ENCODE data around the gene DAPK1. TPM values are rescaled to one million over a fixed set of nuclear protein-coding genes. Genes with fewer than 3 reads are reported as not detected.

Gene DAPK1
- polyA plus RNA-seq, 2 of the 4 experiments (the other 2 are of a cell fraction), result 55.2 to 67.2 TPM

DNA sequence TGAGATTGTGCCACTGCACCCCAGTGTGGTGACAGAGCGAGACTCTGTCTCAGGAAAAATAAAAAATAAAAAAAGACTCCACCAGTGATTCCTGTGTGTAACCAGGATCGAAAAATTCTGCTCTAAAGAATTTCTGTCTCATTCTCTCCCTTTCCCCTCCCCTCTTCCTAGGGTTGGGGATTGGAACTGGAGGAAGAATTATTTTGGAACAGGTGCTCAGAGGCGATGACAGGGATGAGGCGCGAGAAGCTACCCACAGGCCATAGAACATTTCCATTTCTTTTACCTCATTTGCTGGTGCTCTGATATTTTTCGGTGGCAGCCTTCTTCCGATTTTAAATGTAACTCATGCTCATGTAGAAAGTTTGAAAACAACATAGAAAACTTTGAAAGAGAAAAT, 80.1 kb downstream of the DAPK1 start:
- no peak for ATAC-seq
- no peak for DNase-seq (ENCODE audit: low read depth in 1 of 2, low spot score in 1 of 2)
- ChIA-PET POLR2A (no interaction called here), CTCF (interaction anchor here (0.9 kb wide), 1 partner anchor 85 kb away, joined by 3 read pairs; no protein-coding TSS in a partner anchor)
- Histone ChIP-seq H3K4me3 (no peak overlapping the region), H3K4me2 (no peak overlapping the region), H3K9me3 (no peaks in the 10 kb centered on the region), H3K27ac (no peak overlapping the region), H3K4me1 (peaks cover 24% of the 10 kb centered on the region)
- no peak for TF ChIP-seq BHLHE40 (IDR thresholded peaks at IDR 0.05; ENCODE audit: low read depth, low read length)
- TF ChIP-seq, protein P1, sequence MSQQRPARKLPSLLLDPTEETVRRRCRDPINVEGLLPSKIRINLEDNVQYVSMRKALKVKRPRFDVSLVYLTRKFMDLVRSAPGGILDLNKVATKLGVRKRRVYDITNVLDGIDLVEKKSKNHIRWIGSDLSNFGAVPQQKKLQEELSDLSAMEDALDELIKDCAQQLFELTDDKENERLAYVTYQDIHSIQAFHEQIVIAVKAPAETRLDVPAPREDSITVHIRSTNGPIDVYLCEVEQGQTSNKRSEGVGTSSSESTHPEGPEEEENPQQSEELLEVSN (IDR thresholded peaks at IDR 0.05; ENCODE audit: borderline replicate concordance, low read depth), result no peak
- TF ChIP-seq RFX5 (IDR thresholded peaks at IDR 0.05), result no peak
- TF ChIP-seq, protein P2, sequence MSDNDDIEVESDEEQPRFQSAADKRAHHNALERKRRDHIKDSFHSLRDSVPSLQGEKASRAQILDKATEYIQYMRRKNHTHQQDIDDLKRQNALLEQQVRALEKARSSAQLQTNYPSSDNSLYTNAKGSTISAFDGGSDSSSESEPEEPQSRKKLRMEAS (IDR thresholded peaks at IDR 0.05), result no peak
- no peak for TF ChIP-seq CHD4 (IDR thresholded peaks at IDR 0.05; ENCODE audit: borderline replicate concordance)
- no peak for FAIRE-seq
- 94% methylated on average over 7 of the region's 7 CpGs for WGBS (ENCODE audit: missing lambda C conversion rate)

DNA sequence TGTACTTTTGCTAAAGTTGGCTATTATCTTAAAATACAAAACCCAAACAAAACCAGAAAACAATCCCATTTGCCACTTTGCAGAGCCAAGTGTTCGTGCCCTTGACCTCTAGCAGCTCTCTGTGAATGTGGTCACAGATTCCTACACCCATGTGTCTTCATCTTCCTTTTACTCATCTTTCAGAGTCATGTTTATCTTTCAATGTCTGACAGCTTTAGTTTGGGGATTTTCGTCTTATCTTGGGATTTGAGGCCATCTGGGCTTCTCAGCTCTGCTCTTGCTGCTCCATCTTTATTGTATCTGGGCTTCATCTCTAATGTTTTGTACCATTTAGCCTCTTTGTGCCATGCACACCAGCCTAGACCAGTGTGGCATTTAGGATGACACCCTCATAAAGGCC, 81.0 kb downstream of the DAPK1 start:
- Histone ChIP-seq H3K4me3 (no peak overlapping the region), H3K27ac (no peak overlapping the region), H3K9me3 (no peaks in the 10 kb centered on the region), H3K4me1 (peaks cover 21% of the 10 kb centered on the region), H3K4me2 (no peak overlapping the region)
- no peak for DNase-seq (ENCODE audit: low read depth in 1 of 2, low spot score in 1 of 2)
- ChIA-PET CTCF (no interaction called here), POLR2A (no interaction called here)
- FAIRE-seq, result no peak
- TF ChIP-seq, protein P3, sequence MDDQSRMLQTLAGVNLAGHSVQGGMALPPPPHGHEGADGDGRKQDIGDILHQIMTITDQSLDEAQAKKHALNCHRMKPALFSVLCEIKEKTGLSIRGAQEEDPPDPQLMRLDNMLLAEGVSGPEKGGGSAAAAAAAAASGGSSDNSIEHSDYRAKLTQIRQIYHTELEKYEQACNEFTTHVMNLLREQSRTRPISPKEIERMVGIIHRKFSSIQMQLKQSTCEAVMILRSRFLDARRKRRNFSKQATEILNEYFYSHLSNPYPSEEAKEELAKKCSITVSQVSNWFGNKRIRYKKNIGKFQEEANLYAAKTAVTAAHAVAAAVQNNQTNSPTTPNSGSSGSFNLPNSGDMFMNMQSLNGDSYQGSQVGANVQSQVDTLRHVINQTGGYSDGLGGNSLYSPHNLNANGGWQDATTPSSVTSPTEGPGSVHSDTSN (IDR thresholded peaks at IDR 0.05), result no peak
- TF ChIP-seq, protein P4, sequence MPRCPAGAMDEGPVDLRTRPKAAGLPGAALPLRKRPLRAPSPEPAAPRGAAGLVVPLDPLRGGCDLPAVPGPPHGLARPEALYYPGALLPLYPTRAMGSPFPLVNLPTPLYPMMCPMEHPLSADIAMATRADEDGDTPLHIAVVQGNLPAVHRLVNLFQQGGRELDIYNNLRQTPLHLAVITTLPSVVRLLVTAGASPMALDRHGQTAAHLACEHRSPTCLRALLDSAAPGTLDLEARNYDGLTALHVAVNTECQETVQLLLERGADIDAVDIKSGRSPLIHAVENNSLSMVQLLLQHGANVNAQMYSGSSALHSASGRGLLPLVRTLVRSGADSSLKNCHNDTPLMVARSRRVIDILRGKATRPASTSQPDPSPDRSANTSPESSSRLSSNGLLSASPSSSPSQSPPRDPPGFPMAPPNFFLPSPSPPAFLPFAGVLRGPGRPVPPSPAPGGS (IDR thresholded peaks at IDR 0.05), result no peak
- TF ChIP-seq FOSL2 (IDR thresholded peaks at IDR 0.05) (no peak), FOSL2 (CRISPR knock-in tag; IDR thresholded peaks at IDR 0.05) (no peak), MYC (IDR thresholded peaks at IDR 0.05; ENCODE audit: borderline replicate concordance, low read length) (no peak), KDM1A (IDR thresholded peaks at IDR 0.05; ENCODE audit: low read depth) (no peak), ZSCAN20 (CRISPR knock-in tag; IDR thresholded peaks at IDR 0.05) (no peak)
- TF ChIP-seq, protein P5, sequence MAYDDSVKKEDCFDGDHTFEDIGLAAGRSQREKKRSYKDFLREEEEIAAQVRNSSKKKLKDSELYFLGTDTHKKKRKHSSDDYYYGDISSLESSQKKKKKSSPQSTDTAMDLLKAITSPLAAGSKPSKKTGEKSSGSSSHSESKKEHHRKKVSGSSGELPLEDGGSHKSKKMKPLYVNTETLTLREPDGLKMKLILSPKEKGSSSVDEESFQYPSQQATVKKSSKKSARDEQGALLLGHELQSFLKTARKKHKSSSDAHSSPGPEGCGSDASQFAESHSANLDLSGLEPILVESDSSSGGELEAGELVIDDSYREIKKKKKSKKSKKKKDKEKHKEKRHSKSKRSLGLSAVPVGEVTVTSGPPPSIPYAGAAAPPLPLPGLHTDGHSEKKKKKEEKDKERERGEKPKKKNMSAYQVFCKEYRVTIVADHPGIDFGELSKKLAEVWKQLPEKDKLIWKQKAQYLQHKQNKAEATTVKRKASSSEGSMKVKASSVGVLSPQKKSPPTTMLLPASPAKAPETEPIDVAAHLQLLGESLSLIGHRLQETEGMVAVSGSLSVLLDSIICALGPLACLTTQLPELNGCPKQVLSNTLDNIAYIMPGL (CRISPR knock-in tag; IDR thresholded peaks at IDR 0.05; ENCODE audit: borderline replicate concordance), result no peak
- WGBS (ENCODE audit: missing lambda C conversion rate), result 76% methylated on average over 2 of the region's 2 CpGs
- ATAC-seq, result no peak

DNA sequence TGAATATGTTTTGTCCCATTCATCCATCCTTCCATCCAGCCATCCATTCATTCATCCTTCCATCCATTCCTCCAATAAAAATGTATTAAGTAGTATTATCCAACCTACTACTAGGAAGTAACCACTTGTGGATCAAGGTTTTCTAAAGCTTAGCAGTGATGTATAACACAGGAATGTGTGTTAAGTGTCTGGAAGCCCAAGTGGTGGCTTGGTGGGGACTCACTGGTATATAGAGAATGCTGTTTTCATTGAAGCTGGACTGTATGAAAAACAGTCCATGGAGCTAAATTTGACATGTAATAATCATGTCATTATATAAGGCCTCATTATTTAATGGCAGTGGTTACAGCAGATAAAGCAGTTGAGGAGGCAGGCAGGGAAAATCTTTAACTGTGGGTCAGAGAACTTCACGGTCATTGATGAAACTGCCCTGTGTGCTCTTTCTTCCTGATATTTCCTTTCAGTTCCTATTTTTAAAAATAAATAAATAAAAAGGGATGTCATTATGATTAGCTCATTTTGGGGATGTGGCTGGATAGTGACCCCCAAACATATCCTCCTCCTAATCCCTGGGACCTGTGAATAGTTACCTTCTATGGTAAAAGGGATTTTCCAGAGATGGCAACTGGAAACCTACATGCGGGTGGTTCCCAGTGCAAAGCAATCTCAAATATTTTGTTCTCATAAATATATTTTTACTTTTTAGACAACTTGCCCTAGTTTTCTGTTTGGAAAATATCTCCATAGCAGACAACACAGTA, 82.3 kb downstream of the DAPK1 start:
- no peak for FAIRE-seq
- POLR2A ChIA-PET, result no interaction called here
- Histone ChIP-seq H3K4me2 (no peak overlapping the region), H3K27ac (no peak overlapping the region), H3K4me1 (peaks cover 23% of the 10 kb centered on the region), H3K4me3 (no peak overlapping the region), H3K9me3 (no peaks in the 10 kb centered on the region)
- 96% methylated on average over 2 of the region's 2 CpGs for WGBS (ENCODE audit: missing lambda C conversion rate)
- CTCF ChIA-PET, result interaction anchor here (1.0 to 1.7 kb wide), 2 partner anchors 9 to 11 kb away, joined by 3 to 5 read pairs; no protein-coding TSS in a partner anchor
- DNase-seq (ENCODE audit: low read depth in 1 of 2, low spot score in 1 of 2), result no peak
- ATAC-seq, result 0 out of 6 replicates have a peak, but pooled peaks of 1 of the 2 experiments have one; percentile 37
- TF ChIP-seq RARB (CRISPR knock-in tag; IDR thresholded peaks at IDR 0.05) (no peak), JUNB (IDR thresholded peaks at IDR 0.05) (no peak), GATA3 (IDR thresholded peaks at IDR 0.05; ENCODE audit: borderline replicate concordance) (no peak), NPAS2 (CRISPR knock-in tag; IDR thresholded peaks at IDR 0.05; ENCODE audit: borderline replicate concordance) (no peak), NFE2L2 (conservative IDR thresholded peaks at IDR 0.05; ENCODE audit: low read length) (no peak), BHLHE40 (IDR thresholded peaks at IDR 0.05; ENCODE audit: low read depth, low read length) (no peak), RNF2 (IDR thresholded peaks at IDR 0.05; ENCODE audit: borderline replicate concordance, low read depth) (no peak), SMC3 (IDR thresholded peaks at IDR 0.05) (no peak), JUN (IDR thresholded peaks at IDR 0.05) (no peak), TP53 (CRISPR knock-in tag; IDR thresholded peaks at IDR 0.05) (no peak), CHD2 (IDR thresholded peaks at IDR 0.05; ENCODE audit: low read length, partially characterized antibody) (no peak), RCOR1 (IDR thresholded peaks at IDR 0.05; ENCODE audit: low read depth, low read length) (no peak), TFCP2L1 (CRISPR knock-in tag; IDR thresholded peaks at IDR 0.05) (no peak)
- TF ChIP-seq, protein P5 (CRISPR knock-in tag; IDR thresholded peaks at IDR 0.05; ENCODE audit: borderline replicate concordance), result no peak
- TF ChIP-seq, protein P2 (IDR thresholded peaks at IDR 0.05), result no peak

All from A549 (cell line).